DND-41 (cell line): ENCODE measurements around the gene GTF2B.

Source experiments
- CTCF ChIP-seq: IDR thresholded peaks from 2 replicates; pipeline ENCODE4 v1.5.1; 2012; ENCODE audit warnings: borderline replicate concordance, low read length, moderate library complexity, mild to moderate bottlenecking; ENCODE audit not compliant: poor library complexity, severe bottlenecking; ENCODE audit errors: extremely low read depth
- EZH2 ChIP-seq: IDR thresholded peaks from 3 replicates; pipeline ENCODE4 v1.6.1; 2012; ENCODE audit warnings: borderline replicate concordance, low read depth, mild to moderate bottlenecking, moderate library complexity, low read length, inconsistent platforms; ENCODE audit not compliant: severe bottlenecking

- no peak for TF ChIP-seq CTCF
- TF ChIP-seq EZH2: no peak
Observed at GRCh38 chr1:88890131-88890530, 1.2 kb downstream of the GTF2B start.
